Glomerular endothelial cell (primary cell): ENCODE data around the gene ZBTB16. TPM values are rescaled to one million over a fixed set of nuclear protein-coding genes. Genes with fewer than 3 reads are reported as not detected.

Experiments
- DNase-seq: peaks from one replicate; pipeline ENCODE4 v3.0.0-alpha.2; 2011; ENCODE audit warnings: low read depth, low spot score; ENCODE audit errors: extremely low read depth
- total RNA-seq: library from RNA; depleted of rRNA; stranded (reverse); fragments of >200 nt; gene quantifications from 2 replicates; pipeline ENCODE4 v1.2.3, GENCODE V29; 2015

ZBTB16 gene
- total RNA-seq, 1 donor from 2014 or later = 6.9 TPM

DNA sequence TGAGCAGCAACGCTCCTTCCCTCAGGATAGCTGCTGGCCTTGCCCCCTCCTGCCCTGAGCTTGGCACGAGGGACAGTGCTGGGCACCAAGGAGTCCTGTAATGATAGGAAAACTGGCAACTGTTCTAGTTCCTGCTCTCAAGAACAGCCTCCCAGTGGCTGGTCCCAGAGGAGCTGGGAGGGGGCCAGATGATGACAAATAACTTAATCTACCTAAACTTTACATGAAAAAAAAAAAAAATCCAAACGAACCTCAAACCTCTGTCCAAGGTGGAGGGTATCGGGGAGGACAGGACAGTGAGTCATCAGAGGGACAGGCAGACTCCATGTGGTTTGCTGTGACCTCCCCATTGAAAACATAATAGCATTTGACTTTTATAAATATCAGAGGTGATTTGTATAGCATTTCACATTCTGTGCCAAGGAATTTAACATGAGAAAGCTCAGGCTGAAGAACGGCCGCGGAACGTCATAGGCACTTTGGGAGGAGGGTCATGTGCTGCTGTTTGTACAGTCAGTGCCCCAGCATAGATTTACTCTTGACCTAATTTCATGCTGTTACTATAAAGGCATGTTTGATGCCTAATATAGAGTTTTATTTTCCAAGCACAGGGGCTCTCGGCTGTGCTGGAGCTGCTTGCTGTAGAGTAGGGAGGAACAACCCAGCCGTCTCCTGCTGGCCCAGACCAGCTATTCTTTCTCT, 138.4 kb downstream of the ZBTB16 start:
- DNase-seq = peak; percentile 55

DNA sequence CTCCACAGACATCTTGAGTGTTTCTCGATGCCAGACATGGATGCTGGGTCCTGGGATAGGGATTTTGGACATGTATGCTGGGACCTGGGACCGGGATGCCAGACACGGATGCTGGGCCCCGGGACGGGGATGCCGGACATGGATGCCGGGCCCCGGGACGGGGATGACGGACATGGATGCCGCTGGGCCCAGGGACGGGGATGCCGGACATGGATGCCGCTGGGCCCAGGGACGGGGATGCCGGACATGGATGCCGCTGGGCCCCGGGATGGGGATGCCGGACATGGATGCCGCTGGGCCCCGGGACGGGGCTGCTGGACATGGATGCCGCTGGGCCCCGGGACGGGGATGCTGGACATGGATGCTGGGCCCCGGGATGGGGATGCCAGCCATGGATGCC, 139.5 kb downstream of the ZBTB16 start:
- DNase-seq = no peak

DNA sequence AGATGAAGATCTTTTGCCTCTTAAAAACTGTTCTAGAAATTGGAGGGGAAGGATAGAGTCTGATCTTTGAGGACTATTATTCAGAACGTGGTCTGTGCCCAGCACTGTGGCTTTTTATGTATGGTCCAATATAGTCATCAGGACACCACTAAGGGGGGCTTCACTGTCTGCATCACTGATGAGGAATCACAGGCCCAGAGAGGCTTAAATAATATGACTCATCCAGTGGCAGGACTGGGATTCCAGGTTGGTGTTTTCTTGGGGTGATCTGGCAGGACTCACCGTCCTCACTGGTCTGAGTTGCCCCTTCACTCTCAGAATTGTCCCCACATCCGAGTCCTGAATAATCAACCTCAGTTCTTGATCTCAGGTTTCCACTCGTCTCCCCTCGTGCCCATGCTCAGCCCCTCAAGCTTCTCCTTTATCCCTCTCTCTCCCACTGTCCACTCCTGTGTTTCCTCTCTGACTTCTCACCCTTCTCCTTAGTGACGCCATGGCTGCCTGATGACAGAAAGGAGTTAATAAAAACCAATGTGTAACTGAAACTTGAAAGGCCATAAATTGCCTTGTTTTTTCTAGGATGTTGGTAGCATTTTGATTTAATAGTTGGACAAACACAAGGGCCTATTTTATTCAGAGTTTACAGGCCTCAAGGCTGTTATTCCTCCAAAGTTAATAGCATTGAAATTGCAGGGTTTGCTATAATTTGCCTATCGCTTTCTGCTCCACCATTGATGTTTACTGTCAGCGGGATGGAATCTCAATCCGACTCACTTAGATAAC, 141.0 kb downstream of the ZBTB16 start:
- no peak for DNase-seq

DNA sequence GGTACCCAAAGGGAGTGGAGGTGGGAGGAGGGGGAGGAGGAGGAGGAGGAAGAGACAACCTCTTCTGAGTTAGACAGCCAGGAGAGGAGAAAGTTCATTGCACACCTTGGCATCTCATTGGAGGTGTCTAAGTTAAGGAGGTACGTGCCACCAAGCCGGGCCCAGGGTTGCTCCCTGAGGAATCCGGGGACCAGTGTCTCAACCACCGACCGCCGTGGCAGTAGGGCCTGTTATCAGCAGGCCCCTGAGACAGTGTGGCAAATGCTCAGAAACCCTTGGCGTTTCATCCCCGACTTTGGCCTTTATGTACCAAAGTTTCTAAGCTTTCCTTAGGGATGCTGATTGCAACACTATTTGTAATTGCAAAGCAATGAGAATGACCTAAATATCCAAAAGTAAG, 141.7 kb downstream of the ZBTB16 start:
- DNase-seq = no peak

DNA sequence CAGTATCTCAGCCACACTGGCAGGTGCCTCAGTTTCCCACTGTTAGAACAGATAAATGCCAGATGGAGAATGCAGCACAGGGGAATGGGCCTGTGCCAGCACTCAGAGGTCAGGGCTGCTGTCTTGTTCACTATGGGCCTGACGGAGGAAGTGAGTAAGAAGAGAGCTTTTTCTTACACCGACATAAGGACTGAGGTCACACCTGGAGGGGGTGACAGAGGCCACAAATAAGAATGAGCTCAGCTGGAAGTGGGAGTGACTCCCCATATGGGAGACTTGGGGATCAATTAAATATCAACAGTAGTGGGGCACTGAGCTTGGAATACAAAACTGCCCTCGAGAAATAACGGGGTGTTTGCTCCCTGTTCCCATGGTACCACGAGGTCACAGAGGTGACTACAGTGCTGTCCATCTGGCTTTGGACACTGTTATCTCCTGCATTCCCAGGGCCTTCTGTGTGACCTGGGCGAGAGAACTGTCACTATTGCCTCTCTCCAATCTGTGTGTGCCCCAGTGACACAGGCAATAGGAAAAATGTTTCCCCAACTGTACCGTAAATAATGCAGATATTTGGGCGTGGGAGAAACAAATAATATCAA, 142.6 kb downstream of the ZBTB16 start:
- DNase-seq = no peak

DNA sequence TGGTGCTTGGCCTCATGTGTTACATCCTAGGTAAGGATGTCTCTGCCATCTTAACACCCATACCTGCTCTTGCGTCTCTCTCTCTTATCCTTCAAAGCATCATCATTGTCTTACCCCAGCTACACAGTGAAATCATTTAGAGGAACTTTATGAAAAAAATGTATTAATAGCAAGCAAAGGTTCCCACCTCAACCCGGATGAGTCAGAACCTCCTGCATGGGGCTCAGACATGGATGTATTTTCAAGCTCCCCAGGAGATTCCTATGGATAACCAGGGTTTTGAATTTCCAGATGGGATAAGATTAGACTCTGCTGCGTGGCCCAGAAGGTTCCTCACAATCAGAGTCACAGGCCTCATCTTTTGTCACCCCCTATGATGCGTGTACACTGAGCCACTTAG, 147.6 kb downstream of the ZBTB16 start:
- DNase-seq = no peak

DNA sequence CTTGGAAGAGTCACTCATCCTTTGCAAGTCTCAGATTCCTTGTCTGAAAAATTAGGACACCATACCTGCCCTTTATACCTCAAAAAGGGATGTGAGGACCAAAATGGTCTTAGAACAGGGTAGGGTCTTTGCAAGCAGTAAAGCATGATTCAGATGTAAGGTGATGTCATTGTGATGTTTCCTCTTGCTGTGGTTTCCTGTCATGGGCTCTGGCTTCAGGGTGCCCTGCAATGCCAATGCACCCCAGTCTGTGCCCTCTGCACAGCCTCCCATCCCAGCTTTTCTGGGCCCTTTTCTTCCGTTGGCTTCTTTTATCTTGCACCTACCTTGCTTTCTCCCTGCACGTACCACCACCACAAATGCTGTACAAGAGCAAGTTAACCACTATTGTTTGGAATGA, 148.9 kb downstream of the ZBTB16 start:
- no peak for DNase-seq

DNA sequence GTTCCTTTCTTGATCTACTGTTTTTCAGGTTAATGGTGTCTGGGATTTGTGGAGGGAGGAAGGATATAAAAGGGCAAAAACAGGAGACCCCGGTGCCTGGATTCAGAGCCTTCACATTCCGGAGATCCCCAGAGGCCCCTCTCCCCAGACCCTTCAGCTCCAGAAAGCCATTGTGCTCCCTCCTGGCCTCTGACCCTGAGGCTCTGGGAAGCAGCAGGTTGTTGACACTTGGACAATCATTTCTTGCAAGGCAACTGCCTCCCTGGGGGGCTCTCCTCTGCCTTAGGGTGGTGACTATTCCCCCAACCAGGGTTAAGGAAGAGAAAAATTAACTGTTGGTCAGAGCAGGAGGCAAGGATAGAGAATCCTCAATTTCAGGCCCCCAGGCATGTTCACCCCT, 149.8 kb downstream of the ZBTB16 start:
- DNase-seq = no peak

DNA sequence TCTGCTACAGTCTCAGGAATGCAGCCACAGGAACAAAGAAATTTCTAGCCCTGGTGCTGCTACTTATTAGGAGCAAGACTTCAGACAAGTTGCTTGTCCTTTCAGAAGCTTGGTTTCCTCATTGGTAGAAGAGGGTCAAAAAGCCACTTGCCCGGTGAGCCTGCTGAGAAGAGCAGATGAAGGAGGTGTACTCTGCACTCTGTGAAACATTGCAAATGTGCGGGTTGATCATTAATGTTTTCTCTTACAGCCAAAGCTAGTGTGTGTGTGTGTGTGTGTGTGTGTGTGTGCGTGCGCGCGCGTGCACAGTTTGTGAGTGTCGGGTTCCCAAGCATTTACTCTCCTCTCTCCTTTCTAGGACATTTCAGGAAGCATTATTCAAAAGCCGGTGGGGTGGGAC, 150.4 kb downstream of the ZBTB16 start:
- DNase-seq = no peak

DNA sequence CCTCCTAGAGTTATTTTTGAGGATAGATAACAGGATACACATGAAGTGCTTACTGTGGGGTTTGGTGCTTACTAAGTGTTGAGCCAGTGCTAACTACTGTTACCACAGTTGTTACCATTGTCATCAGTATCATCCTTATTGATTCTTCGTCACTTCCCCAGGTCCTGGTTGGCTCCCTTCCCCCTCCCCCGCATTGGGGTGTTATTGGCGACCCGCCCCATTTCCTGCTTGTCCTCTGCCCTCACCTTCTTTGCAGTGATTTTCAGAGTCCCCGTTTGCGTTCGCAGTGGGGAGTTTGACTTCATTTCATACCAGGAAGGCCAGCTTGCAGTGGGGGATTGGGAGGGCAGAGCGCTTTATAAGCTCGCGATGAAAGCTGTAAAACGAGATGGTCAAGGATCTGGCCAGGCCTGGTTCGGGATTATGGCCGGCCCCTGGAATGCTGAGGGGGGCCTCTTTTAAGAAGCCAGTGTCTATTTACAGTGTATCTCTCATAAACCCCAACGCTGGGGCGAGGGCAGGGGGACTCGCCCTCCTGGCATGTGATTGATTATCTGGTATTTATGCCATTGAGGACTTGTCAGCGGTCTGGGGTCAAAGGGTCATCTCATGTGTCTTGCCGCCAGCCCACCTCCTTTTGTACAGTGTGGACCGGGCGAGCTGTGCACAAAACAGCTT, 152.1 kb downstream of the ZBTB16 start:
- no peak for DNase-seq

DNA sequence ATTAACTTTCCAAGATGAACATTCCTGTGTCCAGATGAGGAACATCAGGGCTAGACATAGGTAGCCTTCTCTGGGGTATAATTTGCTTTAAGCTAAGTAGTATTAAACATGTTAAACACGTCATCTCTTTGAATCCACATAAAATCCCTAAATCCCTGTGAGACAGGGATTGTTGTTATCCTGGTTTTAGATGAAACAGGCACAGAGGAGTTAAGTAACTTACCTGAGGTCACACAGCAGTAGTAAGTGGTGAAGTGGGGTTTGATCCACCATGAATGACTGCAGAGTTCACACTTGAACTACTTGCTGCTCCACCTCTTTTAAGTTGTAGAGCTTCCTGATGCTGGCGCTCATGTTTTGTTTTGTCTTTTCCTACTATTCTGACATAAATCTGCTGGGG, 154.1 kb downstream of the ZBTB16 start:
- DNase-seq = no peak

DNA sequence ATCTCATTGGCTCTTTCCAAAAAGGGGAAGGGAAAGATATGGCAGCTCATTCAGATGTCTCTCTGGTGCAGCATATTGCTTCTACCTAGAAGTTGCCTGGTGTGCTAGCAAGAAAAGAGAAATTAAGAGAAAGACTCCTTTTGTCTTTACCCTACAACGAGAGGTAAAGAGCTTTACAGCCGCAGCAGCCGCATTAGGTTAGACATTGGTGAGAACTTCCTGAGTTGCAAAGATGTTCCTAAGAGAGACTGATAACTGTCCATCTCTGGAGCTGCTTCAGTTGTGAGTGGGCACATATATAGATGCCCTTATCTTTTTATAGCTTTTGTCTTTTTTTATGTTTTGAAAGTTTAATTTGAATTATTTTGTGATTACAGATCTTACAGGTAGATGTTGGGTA, 155.9 kb downstream of the ZBTB16 start:
- no peak for DNase-seq

DNA sequence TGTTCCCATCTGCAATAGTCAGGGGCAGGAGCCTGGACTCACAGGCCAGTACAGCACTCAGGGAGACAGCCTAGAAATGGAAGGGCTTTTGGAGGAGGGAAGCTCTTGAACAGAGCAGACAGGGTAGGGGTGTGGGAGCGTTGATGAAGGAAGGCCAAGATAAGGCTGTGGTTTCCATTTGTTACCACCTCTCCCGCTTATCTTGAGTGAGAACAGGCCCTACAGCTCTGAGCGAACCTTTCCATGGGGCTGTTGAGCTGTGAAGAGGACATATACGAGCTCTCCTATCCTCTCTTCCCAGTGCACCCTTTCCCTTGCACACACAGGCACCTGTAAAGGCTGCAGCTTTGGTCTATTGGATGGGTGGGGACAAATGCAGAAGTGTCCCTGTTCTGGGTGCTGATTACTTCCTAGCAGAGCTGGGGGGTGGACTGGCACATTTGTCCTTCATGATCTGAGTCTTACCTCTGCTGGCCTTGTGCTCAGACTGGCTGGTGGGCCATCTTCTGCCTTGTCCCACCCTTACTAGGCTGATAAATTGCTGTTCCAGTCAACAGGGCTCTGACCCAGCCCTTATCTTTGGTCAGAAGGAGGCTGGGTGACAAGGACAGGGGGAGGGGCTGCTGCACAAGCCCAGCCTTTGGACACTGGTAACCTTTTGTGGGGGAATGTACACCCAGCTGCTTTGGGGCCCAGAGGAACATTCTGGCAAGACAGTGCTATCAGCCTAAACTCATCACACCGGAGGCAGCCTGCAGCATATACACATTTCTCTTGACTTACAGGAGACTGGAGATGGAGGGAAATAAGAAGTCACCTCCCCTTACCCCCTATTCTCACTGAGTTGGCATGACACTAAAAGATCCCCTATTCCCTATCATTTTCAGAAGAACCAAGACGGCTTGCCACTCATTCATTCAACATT, 156.6 kb downstream of the ZBTB16 start:
- no peak for DNase-seq

DNA sequence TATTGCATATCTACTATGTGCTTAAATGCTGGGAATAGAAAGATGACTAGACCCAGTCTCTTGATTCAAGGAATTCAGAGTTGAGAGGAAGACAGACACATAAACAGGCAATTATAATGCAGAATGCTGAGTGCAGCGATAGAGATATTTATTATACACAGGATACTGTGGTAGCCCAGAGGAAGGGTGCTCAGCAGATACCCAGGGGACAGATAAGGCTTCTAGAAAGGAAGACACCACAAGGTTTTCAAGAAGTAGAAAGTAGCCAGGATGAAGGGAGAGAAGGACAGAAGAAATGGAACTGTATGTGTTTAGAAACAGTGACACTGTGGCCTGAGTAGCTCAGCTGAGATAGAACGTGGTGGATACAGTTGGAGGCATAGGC, 157.3 kb downstream of the ZBTB16 start:
- no peak for DNase-seq

DNA sequence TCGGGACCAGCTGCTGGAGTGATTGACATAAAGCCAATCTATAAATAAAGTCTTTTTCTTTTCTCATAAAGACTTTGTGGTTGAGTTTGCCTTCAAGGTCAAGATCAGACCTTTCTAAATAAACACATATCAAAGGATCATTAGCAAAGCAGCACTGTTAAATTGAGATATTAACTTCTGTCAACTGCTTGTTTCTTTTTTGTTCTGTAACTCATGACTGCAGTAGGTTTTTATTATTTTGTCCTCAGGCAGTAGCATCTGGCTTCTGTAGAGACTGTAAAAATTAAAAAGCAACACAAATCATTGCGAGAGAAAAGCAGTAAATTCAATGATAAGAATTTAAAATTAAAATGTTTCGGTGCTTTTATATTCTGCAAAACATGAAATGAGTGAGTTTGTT, 159.0 kb downstream of the ZBTB16 start:
- DNase-seq = no peak

DNA sequence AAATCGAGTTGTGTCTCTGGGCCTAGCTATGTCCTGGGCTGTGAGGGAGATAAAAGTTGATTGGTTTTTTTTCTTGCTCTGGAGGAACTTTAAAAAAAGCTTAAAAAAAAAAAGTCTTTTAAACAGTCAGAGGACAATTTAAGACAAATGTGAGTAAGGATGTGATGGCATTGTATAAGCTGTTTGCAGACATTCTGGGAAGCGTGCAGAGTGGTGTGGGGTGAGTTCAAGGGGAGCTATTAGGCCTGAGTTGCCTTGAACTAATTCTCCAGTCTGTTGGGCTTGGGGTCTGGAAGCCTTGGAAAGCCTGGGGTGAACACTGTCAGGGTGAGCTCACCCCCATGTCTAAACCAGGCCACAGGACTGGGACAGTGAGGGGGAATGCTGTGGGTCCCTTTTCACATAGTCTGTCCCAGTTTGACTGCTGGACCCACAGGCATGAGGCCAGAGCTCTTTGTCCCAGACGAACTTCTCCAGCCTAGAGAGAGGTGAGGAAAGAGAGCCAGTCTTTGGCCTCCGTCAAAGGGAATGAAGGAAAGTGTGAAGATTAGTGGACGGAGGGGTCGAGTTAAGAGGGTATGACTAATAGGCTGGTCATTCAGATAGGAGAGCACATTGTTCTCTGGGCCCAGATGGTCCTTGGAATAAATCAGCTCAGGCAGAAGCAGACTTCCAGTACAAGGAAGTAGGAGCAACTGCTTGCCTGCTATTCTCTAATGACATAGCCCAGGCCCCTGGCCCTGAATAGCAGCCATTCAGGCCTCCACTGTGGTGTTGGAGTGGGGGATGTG, 160.2 kb downstream of the ZBTB16 start:
- peak; percentile 72 for DNase-seq

DNA sequence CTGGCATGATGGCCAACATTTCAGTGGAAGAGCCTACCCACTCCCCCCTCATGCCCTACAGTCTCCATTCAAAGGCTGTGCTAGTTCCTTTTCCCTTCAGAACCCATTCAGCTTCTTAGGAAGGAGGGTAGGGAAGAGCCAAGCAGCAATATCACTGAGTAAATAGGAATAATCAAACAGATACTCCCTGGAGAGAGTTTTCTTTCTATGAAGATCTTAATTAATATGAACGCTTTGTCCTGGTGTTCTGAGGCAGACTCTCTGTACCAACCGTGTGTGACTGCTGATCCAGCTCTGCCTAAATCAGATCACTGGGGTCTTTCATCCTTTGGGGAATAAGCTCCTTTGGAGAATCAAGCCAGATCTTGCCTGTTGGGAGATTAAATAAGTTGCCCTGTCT, 161.5 kb downstream of the ZBTB16 start:
- DNase-seq = no peak

DNA sequence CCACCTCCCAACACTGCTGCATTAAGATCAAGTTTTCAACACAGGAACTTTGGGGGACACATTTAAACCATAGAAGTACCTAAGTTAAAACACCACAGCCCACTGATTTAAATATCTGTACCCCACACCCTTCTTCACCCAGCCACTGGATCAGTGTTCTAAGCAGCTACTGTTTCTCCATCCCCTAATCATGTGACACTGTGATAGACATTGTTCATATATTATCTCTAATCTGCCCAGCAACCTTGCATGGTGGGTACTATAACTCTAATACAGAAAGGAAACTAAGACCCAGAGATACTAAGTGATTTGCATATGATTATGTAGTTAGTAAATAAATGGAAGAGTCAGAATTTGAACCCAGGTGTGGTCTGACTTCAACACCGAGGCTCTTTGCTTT, 166.2 kb downstream of the ZBTB16 start:
- no peak for DNase-seq

DNA sequence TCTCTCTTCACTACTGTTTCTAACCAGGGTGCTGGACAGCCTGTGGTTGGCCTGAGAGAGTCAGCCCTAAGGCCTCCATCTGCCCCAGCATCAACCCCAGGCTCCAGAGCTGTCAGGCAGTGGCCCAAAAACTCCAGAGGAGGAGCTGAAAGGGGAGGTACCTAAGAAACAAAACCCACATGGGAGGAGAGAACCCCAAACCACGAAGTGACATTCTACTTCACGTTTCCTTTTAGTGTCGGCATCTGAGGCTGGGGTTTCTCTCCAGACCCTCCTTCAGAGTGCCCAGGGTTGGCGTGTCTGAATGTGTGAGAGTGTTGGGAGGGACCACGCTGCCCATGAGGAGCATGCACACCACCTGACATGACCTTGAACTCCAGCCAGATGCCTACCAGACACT, 166.8 kb downstream of the ZBTB16 start:
- DNase-seq = no peak
